Measurements from ENCODE around the gene NISCH.

Gene NISCH

DNA sequence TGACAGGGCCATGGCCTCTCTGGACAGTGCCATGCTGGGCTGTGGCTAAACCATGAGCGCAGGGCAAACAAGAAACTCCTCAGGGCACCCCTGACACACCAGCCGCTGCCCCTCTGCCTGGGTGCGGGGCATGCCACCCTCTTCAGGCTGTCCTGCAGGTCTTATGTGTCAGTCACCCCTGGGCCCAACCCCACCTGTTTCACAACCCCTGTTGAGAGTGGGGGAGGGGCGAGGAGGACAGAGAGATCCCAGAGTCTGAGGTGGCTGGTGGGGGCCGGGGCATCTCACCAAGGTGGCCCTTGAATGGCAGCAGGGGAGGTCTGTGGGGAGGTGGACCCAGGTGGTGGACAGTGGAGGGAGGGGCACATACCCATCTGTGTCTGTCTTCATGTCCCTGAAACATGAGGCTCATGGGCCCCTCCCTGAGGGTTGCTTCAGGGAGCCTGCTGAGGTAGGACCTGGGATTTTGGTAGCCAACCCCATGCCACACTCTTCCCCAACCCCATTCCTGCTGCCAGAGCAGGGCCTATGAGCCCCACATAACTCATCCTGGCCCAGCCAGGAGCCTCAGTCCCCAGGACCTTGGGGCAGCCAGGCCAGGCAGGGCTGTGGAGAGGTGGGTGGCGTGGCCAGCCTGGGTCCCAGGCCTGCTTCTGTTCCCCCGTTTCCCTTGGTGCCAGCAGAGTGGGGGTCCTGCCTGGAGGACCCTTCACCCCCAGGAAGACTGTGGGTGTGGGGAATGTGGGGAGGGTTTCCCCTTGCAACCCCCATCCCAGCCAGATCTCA, 38.0 kb downstream of the NISCH start:
- Histone ChIP-seq H3K79me2 (ENCODE audit: low read length) (no peaks in the 10 kb centered on the region), H3K9ac (ENCODE audit: low read length) (no peak overlapping the region)

DNA sequence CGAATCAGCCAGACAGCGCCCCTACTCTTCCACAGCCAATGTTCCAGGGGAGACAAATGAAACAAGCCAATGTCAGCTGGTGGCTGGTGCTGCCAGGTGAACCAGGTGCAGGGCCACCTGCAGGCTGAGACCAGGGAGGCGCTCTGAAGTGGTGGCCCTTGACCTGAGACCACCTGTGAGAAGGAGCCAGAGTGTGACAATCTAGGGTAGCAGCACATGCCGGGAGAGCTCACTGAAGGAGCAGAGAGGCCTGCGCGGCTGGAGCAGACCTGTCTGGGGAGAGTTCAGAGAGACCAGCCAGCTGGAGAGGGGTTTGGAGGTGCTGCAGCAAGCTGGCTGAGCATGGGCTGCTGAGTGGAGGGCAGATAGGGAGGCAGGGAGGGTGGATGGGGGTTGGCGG, 39.0 kb downstream of the NISCH start:
- no peaks in the 10 kb centered on the region for H3K4me1 ChIP-seq (ENCODE audit: low read length)
- no peak overlapping the region for H2AFZ ChIP-seq (ENCODE audit: low read length)
- no peaks in the 10 kb centered on the region; the same call in 1 of the 2 replicates for H3K27me3 ChIP-seq (replicated peaks; ENCODE audit: insufficient read depth, low read length)
- H3K27ac ChIP-seq (ENCODE audit: low read length): no peak overlapping the region
- H3K9ac ChIP-seq (ENCODE audit: low read length): no peak overlapping the region
- H3K36me3 ChIP-seq (replicated peaks; ENCODE audit: insufficient read depth, low read length): no peaks in the 10 kb centered on the region
- no peak for DNase-seq
- H3K4me2 ChIP-seq (ENCODE audit: low read depth, low read length): no peak overlapping the region
- H3K9me3 ChIP-seq (replicated peaks; ENCODE audit: insufficient read depth, low read length): no peaks in the 10 kb centered on the region
- H3K4me3 ChIP-seq (ENCODE audit: low read length): no peak overlapping the region
- H3K9me2 ChIP-seq (replicated peaks; ENCODE audit: insufficient read depth, low read length): no peaks in the 10 kb centered on the region
- no peaks in the 10 kb centered on the region for H3K79me2 ChIP-seq (ENCODE audit: low read length)
- H3F3A ChIP-seq (ENCODE audit: insufficient read depth, low read length): no peaks in the 10 kb centered on the region
- TF ChIP-seq EZH2phosphoT487 (IDR thresholded peaks at IDR 0.05; ENCODE audit: low read length) (no peak), EZH2 (optimal IDR thresholded peaks at IDR 0.05; ENCODE audit: low read depth, low read length) (no peak)
- TF ChIP-seq, protein P1, sequence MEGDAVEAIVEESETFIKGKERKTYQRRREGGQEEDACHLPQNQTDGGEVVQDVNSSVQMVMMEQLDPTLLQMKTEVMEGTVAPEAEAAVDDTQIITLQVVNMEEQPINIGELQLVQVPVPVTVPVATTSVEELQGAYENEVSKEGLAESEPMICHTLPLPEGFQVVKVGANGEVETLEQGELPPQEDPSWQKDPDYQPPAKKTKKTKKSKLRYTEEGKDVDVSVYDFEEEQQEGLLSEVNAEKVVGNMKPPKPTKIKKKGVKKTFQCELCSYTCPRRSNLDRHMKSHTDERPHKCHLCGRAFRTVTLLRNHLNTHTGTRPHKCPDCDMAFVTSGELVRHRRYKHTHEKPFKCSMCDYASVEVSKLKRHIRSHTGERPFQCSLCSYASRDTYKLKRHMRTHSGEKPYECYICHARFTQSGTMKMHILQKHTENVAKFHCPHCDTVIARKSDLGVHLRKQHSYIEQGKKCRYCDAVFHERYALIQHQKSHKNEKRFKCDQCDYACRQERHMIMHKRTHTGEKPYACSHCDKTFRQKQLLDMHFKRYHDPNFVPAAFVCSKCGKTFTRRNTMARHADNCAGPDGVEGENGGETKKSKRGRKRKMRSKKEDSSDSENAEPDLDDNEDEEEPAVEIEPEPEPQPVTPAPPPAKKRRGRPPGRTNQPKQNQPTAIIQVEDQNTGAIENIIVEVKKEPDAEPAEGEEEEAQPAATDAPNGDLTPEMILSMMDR (IDR thresholded peaks at IDR 0.05; ENCODE audit: low read length): no peak
- H4K20me1 ChIP-seq (ENCODE audit: insufficient read depth, low read length): no peaks in the 10 kb centered on the region

More for the DNA sequence above, 38.0 kb downstream of the NISCH start:
- H3K4me1 ChIP-seq (ENCODE audit: low read length): no peaks in the 10 kb centered on the region
- H3K4me2 ChIP-seq (ENCODE audit: low read depth, low read length): no peak overlapping the region
- no peaks in the 10 kb centered on the region for H3F3A ChIP-seq (ENCODE audit: insufficient read depth, low read length)
- no peaks in the 10 kb centered on the region for H4K20me1 ChIP-seq (ENCODE audit: insufficient read depth, low read length)
- H3K36me3 ChIP-seq (replicated peaks; ENCODE audit: insufficient read depth, low read length): no peaks in the 10 kb centered on the region
- no peak overlapping the region for H2AFZ ChIP-seq (ENCODE audit: low read length)
- no peak overlapping the region for H3K27ac ChIP-seq (ENCODE audit: low read length)
- TF ChIP-seq EZH2phosphoT487 (IDR thresholded peaks at IDR 0.05; ENCODE audit: low read length) (no peak), EZH2 (optimal IDR thresholded peaks at IDR 0.05; ENCODE audit: low read depth, low read length) (no peak)
- TF ChIP-seq, protein P1 (IDR thresholded peaks at IDR 0.05; ENCODE audit: low read length): no peak
- no peak for DNase-seq
- H3K27me3 ChIP-seq (replicated peaks; ENCODE audit: insufficient read depth, low read length): no peaks in the 10 kb centered on the region
- H3K9me3 ChIP-seq (replicated peaks; ENCODE audit: insufficient read depth, low read length): no peaks in the 10 kb centered on the region
- no peak overlapping the region for H3K4me3 ChIP-seq (ENCODE audit: low read length)
- H3K9me2 ChIP-seq (replicated peaks; ENCODE audit: insufficient read depth, low read length): no peaks in the 10 kb centered on the region

DNA sequence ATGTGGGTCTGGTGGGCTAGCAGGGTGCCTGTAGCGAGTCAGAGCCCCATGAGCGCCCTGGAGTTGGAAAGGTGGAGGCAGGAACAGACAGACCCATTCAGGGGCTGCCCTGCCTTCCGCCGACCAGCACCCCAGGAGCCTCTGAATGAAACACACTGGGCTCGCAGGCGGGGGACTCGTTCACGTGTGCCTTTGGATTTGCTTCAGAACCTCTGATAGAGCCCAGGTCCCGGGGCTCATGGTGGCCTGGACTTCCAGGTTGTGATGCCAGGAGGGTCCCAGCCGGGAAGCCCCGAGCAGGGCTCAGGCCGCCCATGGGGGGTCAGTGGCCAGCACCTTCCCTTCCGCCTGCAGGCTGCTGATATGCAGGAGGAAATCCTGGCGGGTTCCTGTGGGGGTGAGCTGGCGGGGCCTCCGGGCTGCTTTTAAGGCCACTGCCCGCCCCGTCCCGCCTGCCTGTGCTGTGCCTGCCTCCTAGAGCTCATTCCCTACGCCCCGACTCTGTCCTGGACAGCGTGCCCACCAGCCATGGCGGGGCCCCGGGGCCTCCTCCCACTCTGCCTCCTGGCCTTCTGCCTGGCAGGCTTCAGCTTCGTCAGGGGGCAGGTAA, 39.6 kb downstream of the NISCH start, which contains the start of gene STAB1:
Gene STAB1, plus strand, starts transcription at position 453 of the 610 bp plus-strand sequence. Its CDS starts 76 bp downstream, at position 529.
- Histone ChIP-seq H3K4me2 (ENCODE audit: low read depth, low read length) (no peak within 1 kb of the TSS), H3K27ac (ENCODE audit: low read length) (no peak within 1 kb of the TSS), H3F3A (ENCODE audit: insufficient read depth, low read length) (no peaks in the 10 kb centered on the region), H3K4me1 (ENCODE audit: low read length) (no peaks in the 10 kb centered on the region), H3K36me3 (replicated peaks; ENCODE audit: insufficient read depth, low read length) (no peaks in the 10 kb centered on the region), H2AFZ (ENCODE audit: low read length) (no peak within 1 kb of the TSS), H3K9me2 (replicated peaks; ENCODE audit: insufficient read depth, low read length) (no peaks in the 10 kb centered on the region), H3K79me2 (ENCODE audit: low read length) (no peaks in the 10 kb centered on the region), H4K20me1 (ENCODE audit: insufficient read depth, low read length) (no peaks in the 10 kb centered on the region), H3K9me3 (replicated peaks; ENCODE audit: insufficient read depth, low read length) (no peaks in the 10 kb centered on the region), H3K27me3 (replicated peaks; ENCODE audit: insufficient read depth, low read length) (no peaks in the 10 kb centered on the region; the same call in 1 of the 2 replicates), H3K9ac (ENCODE audit: low read length) (no peak within 1 kb of the TSS), H3K4me3 (ENCODE audit: low read length) (no peak within 1 kb of the TSS)
- no peak for DNase-seq
- TF ChIP-seq EZH2phosphoT487 (IDR thresholded peaks at IDR 0.05; ENCODE audit: low read length): no peak

All from MM.1S (cell line).